WTC11 (cell line): ENCODE data around the gene AHRR.

Experiments
- ATF2 ChIP-seq: sonication (generic); formaldehyde crosslinking; IDR thresholded peaks from 2 replicates; pipeline ENCODE4 v1.8.1; 2022; ENCODE audit warnings: low read depth, missing genetic modification reagents, borderline replicate concordance
- CREB1 ChIP-seq: sonication (generic); formaldehyde crosslinking; IDR thresholded peaks from 2 replicates; pipeline ENCODE4 v1.8.0; 2023; ENCODE audit warnings: mild to moderate bottlenecking, missing genetic modification reagents
- CTCF ChIP-seq: fragments of 200-600 bp; IDR thresholded peaks from 2 replicates; pipeline ENCODE4 v1.8.0; 2022; ENCODE audit warnings: antibody characterized with exemption
- E2F4 ChIP-seq: sonication (generic); formaldehyde crosslinking; IDR thresholded peaks from 2 replicates; pipeline ENCODE4 v1.8.1; 2022; ENCODE audit warnings: low read depth, mild to moderate bottlenecking, moderate library complexity, missing genetic modification reagents, borderline replicate concordance
- FOXJ3 ChIP-seq: sonication (generic); formaldehyde crosslinking; IDR thresholded peaks from 2 replicates; pipeline ENCODE4 v1.9.0; 2021; ENCODE audit warnings: missing genetic modification reagents, mild to moderate bottlenecking, borderline replicate concordance
- FOXP1 ChIP-seq: sonication (generic); formaldehyde crosslinking; IDR thresholded peaks from 2 replicates; pipeline ENCODE4 v1.8.0; 2022; ENCODE audit warnings: missing genetic modification reagents, mild to moderate bottlenecking, moderate library complexity, borderline replicate concordance
- GRHL2 ChIP-seq: fragments of 250-450 bp; sonication (Bioruptor Pico); IDR thresholded peaks from 2 replicates; pipeline ENCODE4 v1.8.0; 2022; ENCODE audit warnings: mild to moderate bottlenecking, moderate library complexity; ENCODE audit not compliant: insufficient replicate concordance, severe bottlenecking
- JUN ChIP-seq: sonication (generic); formaldehyde crosslinking; IDR thresholded peaks from 2 replicates; pipeline ENCODE4 v1.8.0; 2023; ENCODE audit warnings: mild to moderate bottlenecking, missing genetic modification reagents
- MAX ChIP-seq: sonication (generic); formaldehyde crosslinking; IDR thresholded peaks from 2 replicates; pipeline ENCODE4 v1.8.0; 2022; ENCODE audit warnings: mild to moderate bottlenecking, missing genetic modification reagents
- MLX ChIP-seq: sonication (generic); formaldehyde crosslinking; IDR thresholded peaks from 2 replicates; pipeline ENCODE4 v1.8.1; 2023; ENCODE audit warnings: mild to moderate bottlenecking, missing genetic modification reagents, moderate library complexity

- no peak for TF ChIP-seq FOXJ3 (CRISPR knock-in tag)
- TF ChIP-seq CTCF: no peak
- TF ChIP-seq CREB1 (CRISPR knock-in tag): no peak
- TF ChIP-seq MAX: no peak
- TF ChIP-seq ATF2: no peak
- TF ChIP-seq MLX (CRISPR knock-in tag): no peak
- no peak for TF ChIP-seq E2F4 (CRISPR knock-in tag)
- no peak for TF ChIP-seq FOXP1 (CRISPR knock-in tag)
- no peak for TF ChIP-seq JUN
- no peak for TF ChIP-seq GRHL2
Observed at GRCh38 chr5:427415-428087, 106.0 kb downstream of the AHRR start.
